DND-41 (cell line): ENCODE measurements around the gene TSPAN7.

Source experiments
- ATAC-seq: fragments of 200-7000 bp; cut with Tn5 transposase; 3 replicates; pipeline ENCODE4 v1.9.1; 2021; ENCODE audit warnings: low read depth; ENCODE audit not compliant: insufficient read depth
- DNase-seq: peaks from one replicate; pipeline ENCODE4 v3.0.0-alpha.2; 2020
- H2AFZ ChIP-seq: 2 replicates; pipeline ENCODE4 v1.6.0; 2012; ENCODE audit warnings: low read depth, low read length
- H3K27ac ChIP-seq: 2 replicates; pipeline ENCODE4 v1.5.1; 2012; ENCODE audit warnings: low read length, inconsistent platforms
- H3K27me3 ChIP-seq: fragments of 200-600 bp; sonication (generic); 2 replicates; pipeline ENCODE4 v1.6.0; 2012; ENCODE audit warnings: low read length, mild to moderate bottlenecking, inconsistent platforms; ENCODE audit not compliant: insufficient read depth, poor library complexity
- H3K36me3 ChIP-seq: 2 replicates; pipeline ENCODE4 v1.5.1; 2012; ENCODE audit warnings: low read length, inconsistent platforms; ENCODE audit not compliant: insufficient read depth
- H3K4me1 ChIP-seq: 2 replicates; pipeline ENCODE4 v1.5.1; 2012; ENCODE audit warnings: mild to moderate bottlenecking, low read length; ENCODE audit not compliant: insufficient read depth
- H3K4me2 ChIP-seq: 2 replicates; pipeline ENCODE4 v1.6.0; 2012; ENCODE audit warnings: mild to moderate bottlenecking, moderate library complexity, low read length, inconsistent platforms; ENCODE audit not compliant: insufficient read depth
- H3K4me3 ChIP-seq, 2 experiments: fragments of 200-600 bp in 1 of 2; shearing (Covaris generic) in 1 of 2; 2 replicates each; pipeline ENCODE4 v1.5.1; 2012 to 2016; ENCODE audit warnings: inconsistent platforms in 2 of 2, low read length in 2 of 2, mild to moderate bottlenecking in 2 of 2, low read depth in 1 of 2, moderate library complexity in 1 of 2
- H3K79me2 ChIP-seq: 2 replicates; pipeline ENCODE4 v1.6.0; 2012; ENCODE audit warnings: low read length, inconsistent platforms; ENCODE audit not compliant: insufficient read depth
- H3K9ac ChIP-seq: 2 replicates; pipeline ENCODE4 v1.6.0; 2012; ENCODE audit warnings: low read depth, mild to moderate bottlenecking, inconsistent platforms, low read length, moderate library complexity
- H3K9me3 ChIP-seq: 2 replicates; pipeline ENCODE4 v1.5.1; 2012; ENCODE audit warnings: low read length, moderate library complexity, mild to moderate bottlenecking, inconsistent platforms; ENCODE audit not compliant: insufficient read depth, severe bottlenecking
- H4K20me1 ChIP-seq: 2 replicates; pipeline ENCODE4 v1.6.0; 2012; ENCODE audit warnings: low read length; ENCODE audit not compliant: insufficient read depth
- EZH2 ChIP-seq: IDR thresholded peaks from 3 replicates; pipeline ENCODE4 v1.6.1; 2012; ENCODE audit warnings: borderline replicate concordance, low read depth, mild to moderate bottlenecking, moderate library complexity, low read length, inconsistent platforms; ENCODE audit not compliant: severe bottlenecking
- TF ChIP-seq, protein P1 (sequence below): IDR thresholded peaks from 2 replicates; pipeline ENCODE4 v1.5.1; 2012; ENCODE audit warnings: borderline replicate concordance, low read length, moderate library complexity, mild to moderate bottlenecking; ENCODE audit not compliant: poor library complexity, severe bottlenecking; ENCODE audit errors: extremely low read depth

Gene TSPAN7

DNA sequence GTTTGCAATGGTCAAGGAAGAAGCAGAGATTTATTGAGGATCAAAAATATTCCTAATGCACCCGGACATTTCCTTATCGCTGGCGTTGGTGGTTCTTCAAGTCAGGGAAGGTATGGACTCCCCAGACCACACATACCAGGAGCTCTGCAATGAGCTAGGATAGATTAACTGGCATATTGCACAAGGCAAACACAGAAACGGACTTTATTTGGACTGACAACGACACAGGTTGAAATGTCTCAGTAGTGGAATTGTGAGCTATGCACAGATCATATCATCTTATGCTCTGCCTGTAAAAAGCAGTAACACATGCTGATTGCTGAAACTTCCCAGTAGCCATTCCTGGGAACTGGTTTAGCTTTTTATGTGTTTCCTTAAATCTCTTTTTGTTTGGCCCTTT, 1.7 kb downstream of the TSPAN7 start:
- Histone ChIP-seq H3K9me3 (no peaks in the 10 kb centered on the region), H4K20me1 (no peaks in the 10 kb centered on the region), H3K27ac (no peak overlapping the region), H2AFZ (no peak overlapping the region), H3K4me2 (no peak overlapping the region), H3K27me3 (peaks cover 15% of the 10 kb centered on the region), H3K79me2 (no peaks in the 10 kb centered on the region), H3K4me3 (no peak overlapping the region), H3K4me1 (peaks cover 21% of the 10 kb centered on the region), H3K36me3 (no peaks in the 10 kb centered on the region), H3K9ac (no peak overlapping the region)
- ATAC-seq: no peak
- no peak for DNase-seq
- TF ChIP-seq, protein P1, sequence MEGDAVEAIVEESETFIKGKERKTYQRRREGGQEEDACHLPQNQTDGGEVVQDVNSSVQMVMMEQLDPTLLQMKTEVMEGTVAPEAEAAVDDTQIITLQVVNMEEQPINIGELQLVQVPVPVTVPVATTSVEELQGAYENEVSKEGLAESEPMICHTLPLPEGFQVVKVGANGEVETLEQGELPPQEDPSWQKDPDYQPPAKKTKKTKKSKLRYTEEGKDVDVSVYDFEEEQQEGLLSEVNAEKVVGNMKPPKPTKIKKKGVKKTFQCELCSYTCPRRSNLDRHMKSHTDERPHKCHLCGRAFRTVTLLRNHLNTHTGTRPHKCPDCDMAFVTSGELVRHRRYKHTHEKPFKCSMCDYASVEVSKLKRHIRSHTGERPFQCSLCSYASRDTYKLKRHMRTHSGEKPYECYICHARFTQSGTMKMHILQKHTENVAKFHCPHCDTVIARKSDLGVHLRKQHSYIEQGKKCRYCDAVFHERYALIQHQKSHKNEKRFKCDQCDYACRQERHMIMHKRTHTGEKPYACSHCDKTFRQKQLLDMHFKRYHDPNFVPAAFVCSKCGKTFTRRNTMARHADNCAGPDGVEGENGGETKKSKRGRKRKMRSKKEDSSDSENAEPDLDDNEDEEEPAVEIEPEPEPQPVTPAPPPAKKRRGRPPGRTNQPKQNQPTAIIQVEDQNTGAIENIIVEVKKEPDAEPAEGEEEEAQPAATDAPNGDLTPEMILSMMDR: no peak
- TF ChIP-seq EZH2: no peak

DNA sequence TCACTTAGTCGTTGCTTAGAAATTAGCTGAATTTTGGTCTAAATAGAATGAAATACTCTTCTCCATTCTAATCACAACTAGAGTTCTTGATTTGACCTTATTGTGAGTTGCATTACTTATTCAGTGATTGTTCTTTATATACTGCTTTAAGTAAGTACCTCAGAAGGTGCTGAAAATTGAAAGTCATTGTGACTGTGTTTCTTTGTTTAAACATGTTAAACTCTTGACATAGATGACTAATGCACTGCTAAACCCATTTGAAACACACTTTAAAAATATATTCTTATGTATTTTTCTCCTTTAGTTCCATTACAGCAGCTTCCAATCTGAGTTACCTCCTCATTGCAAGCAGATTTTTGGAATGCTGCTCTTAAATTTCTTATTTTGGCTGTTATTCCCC, 9.1 kb downstream of the TSPAN7 start:
- no peaks in the 10 kb centered on the region for H3K27me3 ChIP-seq
- H3K9ac ChIP-seq: no peak overlapping the region
- no peaks in the 10 kb centered on the region for H4K20me1 ChIP-seq
- no peak overlapping the region for H3K27ac ChIP-seq
- DNase-seq (no peak), ATAC-seq (no peak)
- H3K4me1 ChIP-seq: no peaks in the 10 kb centered on the region
- no peak overlapping the region for H3K4me3 ChIP-seq
- no peak overlapping the region for H3K4me2 ChIP-seq
- H2AFZ ChIP-seq: no peak overlapping the region
- no peaks in the 10 kb centered on the region for H3K9me3 ChIP-seq
- H3K36me3 ChIP-seq: no peaks in the 10 kb centered on the region
- H3K79me2 ChIP-seq: no peaks in the 10 kb centered on the region
- TF ChIP-seq, protein P1: no peak
- TF ChIP-seq EZH2: no peak

DNA sequence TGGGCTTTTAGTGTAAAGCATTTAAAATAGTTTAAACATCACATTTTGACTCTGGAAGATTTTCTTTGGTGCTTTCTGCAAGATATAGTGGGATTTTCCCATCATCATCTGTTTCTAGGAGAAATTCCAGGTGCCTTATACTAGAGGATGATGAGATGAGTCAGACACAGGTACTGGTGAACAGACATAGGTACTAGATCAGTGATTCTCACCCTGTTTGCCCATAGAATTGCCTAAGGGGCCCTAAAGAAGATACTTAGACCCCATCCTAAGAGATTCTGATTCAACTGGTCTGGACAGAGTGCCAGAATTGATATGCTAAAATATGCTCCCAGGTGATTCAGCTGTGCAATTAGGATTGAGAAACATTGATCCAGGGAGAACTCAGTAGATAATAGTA, 9.7 kb downstream of the TSPAN7 start:
- TF ChIP-seq EZH2: no peak
- TF ChIP-seq, protein P1: no peak
- no peak overlapping the region for H2AFZ ChIP-seq
- no peaks in the 10 kb centered on the region for H4K20me1 ChIP-seq
- no peaks in the 10 kb centered on the region for H3K9me3 ChIP-seq
- no peaks in the 10 kb centered on the region for H3K36me3 ChIP-seq
- DNase-seq (no peak), ATAC-seq (no peak)
- H3K4me3 ChIP-seq: no peak overlapping the region
- H3K4me1 ChIP-seq: no peaks in the 10 kb centered on the region
- no peak overlapping the region for H3K4me2 ChIP-seq
- no peak overlapping the region for H3K27ac ChIP-seq
- no peak overlapping the region for H3K9ac ChIP-seq
- H3K27me3 ChIP-seq: no peaks in the 10 kb centered on the region
- no peaks in the 10 kb centered on the region for H3K79me2 ChIP-seq

DNA sequence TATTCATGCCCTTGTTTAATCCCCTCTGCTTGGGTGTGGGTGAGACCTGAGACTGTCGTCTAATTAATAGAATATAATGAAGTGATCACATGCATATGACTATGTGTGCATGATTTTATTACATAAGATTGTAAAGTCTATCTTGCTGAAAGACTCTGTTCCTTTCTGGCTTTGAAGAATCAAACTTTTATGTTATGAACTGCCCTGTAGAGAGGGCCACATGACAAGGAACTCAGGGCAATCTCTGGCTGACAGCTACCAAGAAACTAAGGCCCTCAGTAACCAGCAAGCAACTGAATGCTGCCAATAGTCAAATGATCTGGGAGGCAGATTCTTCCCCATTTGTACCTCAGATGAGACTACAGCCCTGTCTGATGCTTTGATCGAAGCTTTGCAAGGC, 13.5 kb downstream of the TSPAN7 start:
- H3K27ac ChIP-seq: no peak overlapping the region
- H3K4me3 ChIP-seq: no peak overlapping the region
- ATAC-seq (no peak), DNase-seq (no peak)
- H3K9ac ChIP-seq: no peak overlapping the region
- no peaks in the 10 kb centered on the region for H3K4me1 ChIP-seq
- no peaks in the 10 kb centered on the region for H3K79me2 ChIP-seq
- no peaks in the 10 kb centered on the region for H3K36me3 ChIP-seq
- H3K27me3 ChIP-seq: no peaks in the 10 kb centered on the region
- TF ChIP-seq EZH2: no peak
- TF ChIP-seq, protein P1: no peak
- H4K20me1 ChIP-seq: no peaks in the 10 kb centered on the region
- H3K9me3 ChIP-seq: no peaks in the 10 kb centered on the region
- H2AFZ ChIP-seq: no peak overlapping the region
- no peak overlapping the region for H3K4me2 ChIP-seq
